Measurements from ENCODE around the gene DGUOK.

GRCh38 chr2:73938718-73939352 is 12.2 kb downstream of the DGUOK start:
- TF ChIP-seq CTCF (IDR thresholded peaks at IDR 0.05; ENCODE audit: poor library complexity, severe bottlenecking) (no peak), REST (IDR thresholded peaks at IDR 0.05; ENCODE audit: borderline replicate concordance) (no peak), EP300 (conservative IDR thresholded peaks at IDR 0.05; ENCODE audit: poor library complexity, severe bottlenecking) (no peak), POLR2AphosphoS5 (IDR thresholded peaks at IDR 0.05) (no peak), EZH2 (IDR thresholded peaks at IDR 0.05; ENCODE audit: borderline replicate concordance, insufficient read depth, low read length, poor library complexity, severe bottlenecking) (no peak), TAF1 (IDR thresholded peaks at IDR 0.05; ENCODE audit: low read depth) (no peak)

All from neural cell (in vitro differentiated cells).